ENCODE results near the gene ASRGL1.

The ASRGL1 gene

GRCh38 chr11:62419314-62419929 lies 82.2 kb downstream of the ASRGL1 start:
- no peak overlapping the region for H3K4me3 ChIP-seq (ENCODE audit: control insufficient read depth, low read depth, low read length)
- no peak for DNase-seq (ENCODE audit: low read depth)
- no peak for TF ChIP-seq CTCF (IDR thresholded peaks at IDR 0.05; ENCODE audit: control insufficient read depth, insufficient read depth, low read depth, low read length, missing control alignments)

GRCh38 chr11:62419943-62420342 lies 82.7 kb downstream of the ASRGL1 start:
- no peak for DNase-seq (ENCODE audit: low read depth)
- no peak for TF ChIP-seq CTCF (IDR thresholded peaks at IDR 0.05; ENCODE audit: control insufficient read depth, insufficient read depth, low read depth, low read length, missing control alignments)
- no peak overlapping the region for H3K4me3 ChIP-seq (ENCODE audit: control insufficient read depth, low read depth, low read length)

DNA sequence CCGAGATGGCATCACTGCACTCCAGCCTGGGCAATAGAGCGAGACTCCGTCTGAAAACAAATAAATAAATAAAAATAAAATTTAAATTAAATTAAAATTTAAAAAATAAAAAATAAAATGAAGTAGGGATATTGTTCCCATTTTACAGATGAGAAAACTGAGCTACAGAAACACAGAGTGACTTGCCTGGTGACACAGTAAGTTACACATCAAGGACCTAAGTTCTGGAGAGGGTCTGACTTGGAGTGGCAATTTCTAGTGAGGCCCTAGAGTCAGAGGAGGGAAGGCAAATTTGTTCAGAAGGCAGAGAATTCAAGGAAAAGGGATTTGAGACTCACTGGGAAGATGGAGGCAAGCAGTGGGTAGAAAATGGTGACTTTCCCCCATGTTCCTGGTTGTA lies 83.6 kb downstream of the ASRGL1 start:
- DNase-seq (ENCODE audit: low read depth): no peak
- H3K4me3 ChIP-seq (ENCODE audit: control insufficient read depth, low read depth, low read length): no peak overlapping the region
- TF ChIP-seq CTCF (IDR thresholded peaks at IDR 0.05; ENCODE audit: control insufficient read depth, insufficient read depth, low read depth, low read length, missing control alignments): no peak

GRCh38 chr11:62421996-62422395 lies 84.7 kb downstream of the ASRGL1 start:
- no peak overlapping the region for H3K4me3 ChIP-seq (ENCODE audit: control insufficient read depth, low read depth, low read length)
- DNase-seq (ENCODE audit: low read depth): no peak
- no peak for TF ChIP-seq CTCF (IDR thresholded peaks at IDR 0.05; ENCODE audit: control insufficient read depth, insufficient read depth, low read depth, low read length, missing control alignments)

- DNase-seq (ENCODE audit: low read depth): no peak
- no peak for TF ChIP-seq CTCF (IDR thresholded peaks at IDR 0.05; ENCODE audit: control insufficient read depth, insufficient read depth, low read depth, low read length, missing control alignments)
- no peak overlapping the region for H3K4me3 ChIP-seq (ENCODE audit: control insufficient read depth, low read depth, low read length)
Measured at GRCh38 chr11:62423012-62423411, 85.8 kb downstream of the ASRGL1 start.

DNA sequence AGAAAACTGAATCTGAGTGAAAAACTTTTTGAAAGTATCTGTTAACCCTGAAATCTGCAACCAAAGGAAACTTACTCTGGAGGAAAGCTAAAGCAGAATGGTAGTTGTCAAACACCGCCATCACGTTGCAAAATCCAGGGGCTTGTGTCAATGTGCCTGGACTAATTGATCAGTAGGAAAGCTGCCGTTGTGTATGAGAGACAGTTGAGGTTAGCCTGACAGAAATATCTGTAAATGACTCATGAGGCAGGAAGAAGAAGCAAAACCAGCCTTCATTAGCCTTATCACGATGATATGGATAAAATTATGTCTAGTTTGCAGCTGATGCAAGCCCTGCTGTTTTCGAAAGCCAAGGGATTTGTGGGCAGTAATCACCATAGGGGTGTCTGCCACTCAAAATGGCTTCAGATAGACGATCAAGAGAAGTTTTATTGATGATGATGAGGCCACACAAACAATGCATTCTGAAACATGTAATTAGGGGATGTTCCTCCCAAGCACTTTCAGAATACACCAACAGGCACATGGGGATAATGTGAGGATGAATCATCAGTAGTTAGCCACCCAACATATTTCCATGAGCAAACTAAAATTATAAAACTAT lies 90.5 kb downstream of the ASRGL1 start:
- no peak for DNase-seq (ENCODE audit: low read depth)
- no peak overlapping the region for H3K4me3 ChIP-seq (ENCODE audit: control insufficient read depth, low read depth, low read length)
- no peak for TF ChIP-seq CTCF (IDR thresholded peaks at IDR 0.05; ENCODE audit: control insufficient read depth, insufficient read depth, low read depth, low read length, missing control alignments)
